IPS-NIHi7 (cell line): ENCODE measurements around the gene CORO7.

ENCODE experiments used
- DNase-seq: peaks from one replicate; pipeline ENCODE4 v3.0.0; 2012; ENCODE audit warnings: mixed read lengths; ENCODE audit errors: extremely low spot score

CORO7 gene

GRCh38 chr16:4307215-4308037 lies 109.0 kb downstream of the CORO7 start:
- DNase-seq, result peak; percentile 94

GRCh38 chr16:4306470-4307214 lies 109.8 kb downstream of the CORO7 start:
- no peak for DNase-seq
